Mononuclear cell (primary cell): ENCODE measurements around the gene POLN. TPM values are rescaled to one million over a fixed set of nuclear protein-coding genes. Genes with fewer than 3 reads are reported as not detected.

Source experiments
- H3K27me3 ChIP-seq: 2 replicates; pipeline ENCODE4 v1.6.0; 2011; ENCODE audit warnings: low read length, control low read depth; ENCODE audit not compliant: insufficient read depth
- H3K4me1 ChIP-seq: 2 replicates; pipeline ENCODE4 v1.5.1; 2011; ENCODE audit warnings: mild to moderate bottlenecking, low read length, control low read depth; ENCODE audit not compliant: insufficient read depth
- H3K4me3 ChIP-seq: 2 replicates; pipeline ENCODE4 v1.5.1; 2011; ENCODE audit warnings: mild to moderate bottlenecking, low read length, moderate library complexity
- H3K9me3 ChIP-seq: 2 replicates; pipeline ENCODE4 v1.5.1; 2011; ENCODE audit warnings: low read depth, mild to moderate bottlenecking, control low read depth, low read length
- total RNA-seq: library from RNA; depleted of rRNA; stranded (reverse); fragments of >200 nt; gene quantifications from one replicate; pipeline ENCODE4 v1.2.3, GENCODE V29; 2012

Gene POLN
- total RNA-seq, 1 donor: 1.4 TPM

DNA sequence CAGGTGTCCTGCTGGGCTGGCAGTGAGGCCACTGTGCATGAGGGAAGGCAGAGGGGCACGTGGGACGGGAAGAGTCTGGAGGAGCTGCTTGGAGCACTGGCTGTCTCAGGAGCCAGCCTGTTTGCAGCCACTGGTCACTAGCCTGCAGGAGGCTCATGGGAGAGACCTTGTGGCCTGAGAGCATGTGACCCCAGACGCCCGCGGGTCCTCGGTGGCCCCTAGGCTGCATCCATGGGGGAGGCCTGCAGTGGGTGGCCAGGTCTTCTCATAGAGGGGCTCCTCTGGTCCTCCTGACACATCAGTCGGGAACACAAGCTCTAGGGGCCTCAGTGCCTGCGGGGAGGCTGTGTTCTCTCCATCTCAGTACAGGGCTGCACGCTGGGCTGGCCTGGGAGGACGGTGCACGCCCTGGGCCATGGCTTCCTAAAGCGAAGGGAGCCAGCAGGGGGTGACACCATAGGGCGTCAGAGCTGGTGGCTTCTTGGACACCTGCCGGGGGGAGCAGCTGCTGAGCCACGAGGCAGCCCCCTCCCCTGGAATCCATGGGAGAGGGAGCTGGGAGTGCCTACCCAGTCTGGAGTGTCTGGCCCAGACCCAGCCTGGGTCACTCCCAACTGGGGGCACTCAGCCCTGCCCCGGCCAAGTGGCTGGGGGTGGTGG, 170.5 kb downstream of the POLN start:
- Histone ChIP-seq H3K4me3 (no peak overlapping the region), H3K27me3 (no peaks in the 10 kb centered on the region), H3K4me1 (no peaks in the 10 kb centered on the region), H3K9me3 (no peaks in the 10 kb centered on the region)

DNA sequence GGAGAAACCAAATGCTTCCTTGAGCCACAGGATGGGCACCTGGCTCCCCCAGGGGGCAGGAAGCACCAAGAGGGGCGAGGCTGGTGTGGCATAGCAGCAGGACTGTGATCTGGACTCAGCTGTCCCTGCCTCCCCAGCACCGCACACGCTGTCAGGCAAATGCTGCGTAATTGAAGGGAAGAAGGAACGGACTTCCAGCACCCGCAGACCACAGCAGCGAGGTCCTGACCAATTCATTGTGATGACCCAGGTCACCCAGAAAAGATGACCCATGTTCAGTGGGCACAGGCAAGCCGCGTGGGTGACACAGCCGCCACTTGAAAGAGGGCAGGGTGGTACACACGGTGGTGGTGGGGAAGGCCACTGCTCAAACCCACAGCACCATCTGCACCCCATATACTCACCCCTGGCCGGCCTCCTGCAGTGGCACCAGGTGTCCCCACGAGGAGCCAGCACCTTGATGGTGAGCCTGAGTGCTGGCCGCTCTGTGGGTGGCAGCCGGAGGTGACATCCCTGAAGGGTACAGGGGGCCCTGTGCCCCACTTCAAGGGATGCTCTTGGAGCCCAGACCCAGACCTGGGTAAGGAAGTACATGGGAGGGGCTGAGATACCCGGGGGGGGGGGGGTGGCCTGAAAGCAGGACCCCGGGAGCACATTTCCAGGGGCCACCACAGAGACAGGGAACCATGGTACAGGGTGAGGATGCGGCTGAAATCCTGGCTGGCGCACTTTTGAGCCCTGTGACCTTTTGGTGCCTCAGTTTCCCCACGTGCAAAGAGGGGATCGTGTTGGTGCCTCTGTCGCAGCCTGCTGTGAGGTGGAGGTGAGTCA, 171.3 kb downstream of the POLN start:
- no peaks in the 10 kb centered on the region for H3K4me1 ChIP-seq
- H3K27me3 ChIP-seq: no peaks in the 10 kb centered on the region
- H3K9me3 ChIP-seq: no peaks in the 10 kb centered on the region
- no peak overlapping the region for H3K4me3 ChIP-seq

DNA sequence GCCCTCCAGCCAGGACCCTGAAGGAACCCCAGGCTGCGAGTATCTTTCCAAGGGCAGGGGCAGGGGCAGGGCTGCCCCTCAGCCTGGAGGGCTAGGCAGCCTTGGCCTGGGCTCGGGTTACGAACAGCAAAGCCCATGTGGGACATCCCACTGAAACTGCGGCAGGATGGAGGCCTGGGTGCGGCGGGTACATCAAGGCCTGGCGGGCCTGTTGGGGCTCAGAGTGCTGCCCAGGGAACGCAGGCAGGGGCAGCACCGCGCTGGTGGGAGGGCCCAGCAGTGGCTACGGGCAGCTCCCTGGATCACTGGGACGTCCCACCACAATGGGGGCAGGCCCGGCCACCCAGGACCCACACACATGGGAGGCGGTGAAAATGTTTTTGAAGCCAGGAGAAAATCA, 171.9 kb downstream of the POLN start:
- H3K9me3 ChIP-seq: no peaks in the 10 kb centered on the region
- H3K27me3 ChIP-seq: no peaks in the 10 kb centered on the region
- H3K4me1 ChIP-seq: no peaks in the 10 kb centered on the region
- H3K4me3 ChIP-seq: no peak overlapping the region

DNA sequence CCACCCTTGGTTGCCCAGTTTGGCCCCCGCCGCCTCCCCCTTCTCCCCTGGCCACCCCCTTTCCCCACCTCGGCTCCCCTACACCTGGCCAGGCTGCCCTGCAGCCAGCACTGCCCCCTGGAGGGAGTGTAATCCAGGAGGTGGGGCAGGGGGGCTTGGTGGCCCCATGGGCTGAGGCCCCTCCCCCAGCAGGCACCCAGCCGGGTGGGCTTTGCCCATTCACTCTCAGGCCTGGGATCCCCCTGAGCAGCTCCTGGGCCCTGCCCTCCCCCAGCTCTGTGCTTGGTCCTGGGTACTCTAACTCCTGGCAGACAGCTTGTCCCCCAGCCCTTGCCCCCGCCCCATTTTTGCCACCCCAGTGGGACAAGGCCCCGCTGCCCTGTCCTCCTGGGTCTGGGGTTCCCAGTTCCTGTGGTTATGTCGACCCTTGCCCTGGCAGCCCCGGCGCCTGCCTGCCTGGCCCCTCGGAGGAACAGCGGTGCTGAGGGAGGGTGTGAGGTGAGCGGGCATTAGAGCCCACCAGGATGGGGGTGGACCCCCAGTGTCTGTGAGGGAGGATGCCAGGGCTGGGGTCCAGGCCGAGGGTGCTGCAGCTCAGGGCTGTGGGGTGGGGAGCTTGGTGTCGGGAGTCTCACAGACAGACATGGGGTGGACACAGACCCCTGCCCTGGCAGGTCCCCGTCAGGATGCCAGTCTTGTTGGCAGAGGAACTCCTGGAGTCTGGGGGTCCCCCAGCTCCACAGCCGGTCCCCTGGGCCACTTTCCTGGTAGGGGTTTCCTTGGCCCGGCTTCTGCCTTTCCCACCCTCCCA, 172.6 kb downstream of the POLN start:
- no peak overlapping the region for H3K4me3 ChIP-seq
- H3K27me3 ChIP-seq: no peaks in the 10 kb centered on the region
- no peaks in the 10 kb centered on the region for H3K4me1 ChIP-seq
- H3K9me3 ChIP-seq: no peaks in the 10 kb centered on the region

DNA sequence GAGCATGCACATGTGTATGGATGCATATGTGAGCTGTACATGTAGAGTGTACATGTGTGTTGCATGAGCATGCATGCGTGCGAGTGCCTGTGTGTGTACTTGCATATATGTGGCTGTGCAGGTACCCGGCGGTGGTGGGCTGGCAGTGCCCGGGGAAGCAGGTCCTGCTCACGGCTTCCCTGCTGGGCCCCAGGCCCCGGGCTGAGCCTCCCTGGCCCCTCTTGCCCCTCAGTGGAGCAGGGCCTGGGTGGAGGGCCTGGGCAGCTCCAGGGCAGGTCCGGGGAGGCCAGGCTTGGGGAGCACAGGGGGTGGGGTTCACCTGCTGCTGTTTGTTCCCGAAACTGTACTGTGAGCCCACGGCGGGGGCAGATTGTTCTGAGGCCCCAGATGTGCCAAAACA, 173.4 kb downstream of the POLN start:
- H3K27me3 ChIP-seq: no peaks in the 10 kb centered on the region
- no peaks in the 10 kb centered on the region for H3K9me3 ChIP-seq
- H3K4me1 ChIP-seq: no peaks in the 10 kb centered on the region
- H3K4me3 ChIP-seq: no peak overlapping the region

DNA sequence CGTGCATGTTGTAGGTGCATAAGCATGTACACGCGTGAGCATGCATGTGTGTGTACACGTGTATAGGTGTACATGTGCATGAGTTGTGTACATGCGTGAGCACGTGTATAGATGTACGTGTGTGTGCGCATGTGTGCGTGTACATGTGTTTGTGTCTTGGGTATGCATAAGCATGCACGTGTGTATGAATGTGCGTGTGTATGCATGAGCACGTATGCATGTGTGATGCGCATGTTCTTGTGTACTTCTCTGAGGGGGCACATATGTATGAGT, 173.8 kb downstream of the POLN start:
- H3K9me3 ChIP-seq: no peaks in the 10 kb centered on the region
- no peaks in the 10 kb centered on the region for H3K27me3 ChIP-seq
- H3K4me3 ChIP-seq: no peak overlapping the region
- H3K4me1 ChIP-seq: no peaks in the 10 kb centered on the region

DNA sequence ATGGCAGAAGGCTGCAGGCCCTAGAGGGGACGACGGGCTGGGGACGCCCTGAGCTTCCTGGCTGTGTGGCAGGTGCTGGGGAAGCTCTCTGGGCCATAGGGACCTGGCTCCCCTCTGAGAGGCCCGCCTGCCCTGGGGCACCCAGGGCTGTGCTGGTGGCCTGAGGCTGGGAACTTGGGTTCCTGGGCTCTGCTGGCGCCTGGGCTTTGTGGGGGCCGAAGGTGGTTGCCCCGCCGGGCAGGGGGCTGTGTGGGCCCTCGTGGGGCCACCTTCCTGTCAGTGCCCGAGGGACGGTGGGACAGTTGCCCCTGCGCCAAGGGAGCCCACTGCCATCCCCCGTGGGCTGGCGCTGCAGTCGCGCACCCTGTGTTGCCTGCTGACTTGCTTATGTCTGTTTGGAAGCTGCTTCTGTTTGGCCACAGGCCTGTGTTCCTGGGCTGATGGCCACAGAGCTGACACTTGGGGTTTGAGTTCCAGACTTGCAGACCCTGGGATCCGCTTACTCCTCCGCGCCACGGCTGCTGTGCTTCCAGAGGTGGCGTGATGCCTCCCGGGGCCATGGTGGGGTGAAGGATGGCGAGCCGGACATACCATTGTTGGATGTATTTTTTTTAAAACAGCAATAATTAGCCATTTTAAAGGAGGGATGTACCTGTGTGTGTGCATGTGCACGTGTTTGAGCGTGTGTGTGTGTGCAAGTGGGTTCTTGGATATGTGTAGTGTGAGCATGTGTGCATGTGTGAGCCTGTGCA, 174.3 kb downstream of the POLN start:
- H3K4me3 ChIP-seq: no peak overlapping the region
- H3K9me3 ChIP-seq: no peaks in the 10 kb centered on the region
- no peaks in the 10 kb centered on the region for H3K27me3 ChIP-seq
- no peaks in the 10 kb centered on the region for H3K4me1 ChIP-seq

DNA sequence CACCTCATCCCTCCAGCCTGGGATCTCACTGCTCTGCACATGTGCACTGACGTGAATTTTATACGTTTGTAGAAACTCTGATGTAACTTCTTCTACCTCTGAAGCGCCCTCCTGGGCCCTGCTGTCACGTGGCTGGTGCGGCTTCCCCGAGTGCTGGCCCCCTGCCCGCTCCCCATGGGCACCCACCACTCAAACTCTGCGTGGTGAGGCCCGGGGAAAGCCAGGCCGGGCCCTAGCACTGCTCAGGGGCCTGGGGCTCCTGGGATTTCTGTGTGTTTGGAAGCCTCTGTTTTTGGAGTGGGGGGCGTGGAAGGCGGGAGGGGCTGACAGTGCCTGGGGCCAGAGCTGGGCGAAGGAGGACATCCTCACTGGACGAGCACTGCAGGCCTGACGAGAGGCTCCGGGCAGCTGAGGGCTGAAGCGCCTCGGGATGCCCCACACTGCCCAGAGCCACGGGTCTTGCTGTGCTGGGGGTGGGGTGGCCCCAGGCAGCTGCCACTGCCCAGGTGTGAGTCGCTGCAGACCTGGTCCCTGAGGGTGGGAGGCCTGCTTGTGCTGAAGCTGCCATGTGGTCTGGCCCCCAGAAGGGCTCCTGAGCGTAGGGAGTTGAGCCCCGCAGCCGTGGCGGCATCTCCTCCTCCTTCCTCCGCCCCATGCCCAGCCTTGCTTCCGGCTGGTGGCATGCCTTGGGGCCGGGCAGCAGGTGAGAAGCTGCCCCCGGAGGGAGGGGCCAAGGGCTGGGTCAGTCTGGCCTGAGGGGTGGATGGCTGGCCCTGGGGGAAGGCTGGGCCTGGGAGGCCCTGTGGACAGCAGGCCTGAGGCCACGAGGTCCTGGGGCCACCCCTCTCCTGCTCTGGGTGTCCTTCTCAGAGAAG, 175.1 kb downstream of the POLN start:
- Histone ChIP-seq H3K9me3 (no peaks in the 10 kb centered on the region), H3K4me1 (no peaks in the 10 kb centered on the region), H3K4me3 (no peak overlapping the region), H3K27me3 (no peaks in the 10 kb centered on the region)

DNA sequence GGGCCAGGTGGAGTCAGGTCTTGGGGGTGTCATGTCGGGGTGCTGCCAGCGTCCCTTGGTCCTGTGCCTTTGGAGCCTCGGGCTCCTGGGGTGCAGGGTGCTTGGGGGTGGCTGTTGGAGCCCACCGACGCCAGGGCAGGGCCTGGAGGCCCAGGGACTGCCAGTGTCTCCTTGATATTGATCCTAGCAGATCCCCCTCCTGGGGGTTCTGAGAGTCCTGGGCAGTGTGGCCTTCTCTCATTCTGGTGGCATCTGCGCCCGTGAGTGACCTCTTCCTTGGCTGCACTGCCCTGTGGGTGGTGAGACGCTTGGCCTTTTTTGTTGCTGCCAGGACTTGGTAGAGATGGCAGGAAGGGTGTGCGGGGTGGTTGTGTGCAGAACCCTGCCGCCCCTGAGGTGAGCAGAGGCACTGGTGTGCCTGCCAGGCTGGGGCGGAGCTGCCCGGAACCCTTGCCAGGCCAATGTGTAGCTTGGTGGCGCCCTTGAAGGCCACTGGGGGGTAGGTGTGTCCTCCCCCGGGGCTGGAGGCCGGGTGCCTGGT, 175.8 kb downstream of the POLN start:
- Histone ChIP-seq H3K27me3 (no peaks in the 10 kb centered on the region), H3K9me3 (no peaks in the 10 kb centered on the region), H3K4me3 (no peak overlapping the region), H3K4me1 (no peaks in the 10 kb centered on the region)

DNA sequence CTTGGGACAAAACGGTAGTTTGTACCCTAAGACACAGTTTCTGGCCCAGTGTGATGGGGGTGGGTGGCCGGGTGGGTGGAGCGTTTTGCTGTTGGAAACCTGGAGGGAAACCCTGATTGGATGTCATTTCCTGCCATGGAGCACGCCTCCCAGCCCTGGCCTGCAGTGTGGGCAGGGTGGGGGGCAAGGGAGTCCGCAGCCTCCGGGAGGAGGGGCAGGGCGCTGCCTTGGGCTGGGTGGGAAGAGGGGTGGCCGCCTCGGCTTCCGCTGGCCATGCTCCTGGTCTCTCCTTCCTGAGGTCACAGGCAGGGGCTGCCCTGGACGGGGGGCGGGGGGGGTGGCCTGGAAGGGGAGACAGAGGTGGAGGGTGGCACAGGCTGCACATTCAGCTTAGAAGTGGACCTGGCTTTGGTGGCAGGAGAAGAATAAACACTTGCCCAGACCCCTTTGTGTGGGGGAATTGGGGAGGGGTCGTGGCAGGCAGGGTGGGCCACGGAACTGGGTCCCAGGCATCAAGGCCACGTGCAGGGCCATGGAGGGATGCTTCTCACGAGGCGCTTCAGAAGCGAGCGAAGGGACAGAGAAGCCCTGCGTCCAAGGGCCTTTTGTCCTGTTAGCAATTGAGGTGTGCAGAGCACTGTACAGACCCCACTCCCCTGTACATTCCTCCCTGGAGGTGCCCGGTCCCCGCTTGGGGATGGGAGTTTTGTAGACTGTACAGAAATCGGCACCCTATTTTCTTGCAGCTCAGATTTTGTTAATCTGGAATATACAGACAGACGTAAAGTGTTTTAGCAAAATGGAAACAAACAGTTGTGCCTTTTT, 176.6 kb downstream of the POLN start:
- H3K4me1 ChIP-seq: no peaks in the 10 kb centered on the region
- H3K27me3 ChIP-seq: no peaks in the 10 kb centered on the region
- no peaks in the 10 kb centered on the region for H3K9me3 ChIP-seq
- no peak overlapping the region for H3K4me3 ChIP-seq

DNA sequence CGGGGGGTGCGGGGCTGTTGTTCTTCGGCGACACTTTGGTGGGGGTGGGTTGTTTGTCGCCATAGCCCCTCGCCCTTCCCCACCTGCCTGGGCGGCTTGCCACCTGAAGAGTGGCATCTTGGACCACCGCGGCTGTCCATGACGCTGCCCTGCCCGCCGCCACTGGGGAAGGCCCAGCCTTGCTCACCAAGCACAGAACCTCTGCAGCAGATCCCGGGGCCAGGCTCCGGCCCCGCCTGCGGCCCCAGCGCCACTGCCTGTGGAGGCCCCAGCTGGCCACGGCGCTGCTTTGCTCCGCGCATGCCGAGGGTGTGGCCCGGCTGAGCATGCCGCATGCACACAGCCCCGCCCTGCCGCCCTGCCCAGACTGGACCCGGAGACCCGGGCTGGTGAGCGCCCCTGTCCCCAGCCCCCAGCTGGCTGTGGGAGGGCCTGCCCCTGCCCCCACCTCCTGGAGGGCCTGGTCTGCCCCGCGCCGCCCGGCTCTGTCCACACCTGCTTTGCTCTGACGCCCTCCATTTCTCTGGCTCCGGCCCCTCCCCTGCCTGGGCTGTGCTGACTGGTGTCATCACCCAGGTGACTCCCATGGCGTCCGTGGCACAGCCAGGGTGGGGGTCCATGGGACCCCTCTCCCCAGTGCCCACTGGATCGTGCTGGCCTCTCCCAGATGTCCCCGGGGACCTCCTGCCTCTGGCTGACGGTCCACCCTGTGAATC, 177.5 kb downstream of the POLN start:
- no peak overlapping the region for H3K4me3 ChIP-seq
- no peaks in the 10 kb centered on the region for H3K27me3 ChIP-seq
- no peaks in the 10 kb centered on the region for H3K9me3 ChIP-seq
- H3K4me1 ChIP-seq: no peaks in the 10 kb centered on the region

DNA sequence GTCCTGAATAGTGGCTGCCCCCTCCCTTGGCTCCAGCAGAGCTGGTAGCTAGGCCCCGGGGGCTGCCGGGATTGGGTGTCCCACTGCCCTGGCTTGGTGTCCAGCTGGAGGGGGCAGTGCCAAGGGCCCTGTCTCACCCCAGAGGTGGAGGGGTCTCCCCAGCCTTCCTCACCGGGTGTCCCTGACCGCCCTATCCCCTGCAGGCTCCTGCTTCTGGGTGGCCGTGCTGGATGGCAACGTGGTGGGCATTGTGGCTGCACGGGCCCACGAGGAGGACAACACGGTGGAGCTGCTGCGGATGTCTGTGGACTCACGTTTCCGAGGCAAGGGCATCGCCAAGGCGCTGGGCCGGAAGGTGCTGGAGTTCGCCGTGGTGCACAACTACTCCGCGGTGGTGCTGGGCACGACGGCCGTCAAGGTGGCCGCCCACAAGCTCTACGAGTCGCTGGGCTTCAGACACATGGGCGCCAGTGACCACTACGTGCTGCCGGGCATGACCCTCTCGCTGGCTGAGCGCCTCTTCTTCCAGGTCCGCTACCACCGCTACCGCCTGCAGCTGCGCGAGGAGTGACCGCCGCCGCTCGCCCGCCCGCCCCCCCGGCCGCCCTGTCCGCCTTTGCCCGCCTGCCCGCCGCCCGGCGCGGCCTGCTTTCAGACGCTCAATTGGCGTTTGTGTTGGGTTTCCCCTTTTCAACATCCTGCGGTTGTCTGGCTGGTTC, 178.2 kb downstream of the POLN start:
- Histone ChIP-seq H3K9me3 (no peaks in the 10 kb centered on the region), H3K4me3 (no peak overlapping the region), H3K27me3 (no peaks in the 10 kb centered on the region), H3K4me1 (no peaks in the 10 kb centered on the region)
